Ovary (tissue), 10 donors: ENCODE measurements around the gene NACA. TPM values are rescaled to one million over a fixed set of nuclear protein-coding genes. Genes with fewer than 3 reads are reported as not detected.

ENCODE experiments used
- DNase-seq, 5 donors: peaks; one replicate each; pipeline ENCODE4 v3.0.0-alpha.2; 2019 to 2020
- H3K27ac ChIP-seq, 2 donors: fragments of 200-600 bp; one replicate each; pipeline versions ENCODE4 v1.5.1 to v1.8.0; 2019 to 2022
- H3K27me3 ChIP-seq: fragments of 200-600 bp; one replicate; pipeline ENCODE4 v1.8.0; 2022
- H3K36me3 ChIP-seq: fragments of 200-600 bp; sonication (generic); one replicate; pipeline ENCODE4 v1.5.1; 2019
- H3K4me1 ChIP-seq: one replicate; pipeline ENCODE4 v1.8.1; 2013; ENCODE audit warnings: mild to moderate bottlenecking, moderate library complexity; ENCODE audit not compliant: insufficient read depth
- H3K4me3 ChIP-seq: fragments of 200-600 bp; sonication (generic); one replicate; pipeline ENCODE4 v1.5.1; 2017
- H3K9me3 ChIP-seq, 2 donors: fragments of 200-600 bp in 1 of 2; sonication (generic) in 1 of 2; one replicate each; pipeline versions ENCODE4 v1.5.1 to v1.8.1; 2013 to 2019; ENCODE audit warnings: mild to moderate bottlenecking in 1 of 2, moderate library complexity in 1 of 2
- CTCF ChIP-seq, 3 donors: fragments of 450-650 bp in 2 of 3; fragments of 200-600 bp in 1 of 3; IDR thresholded peaks; one replicate each; pipeline versions ENCODE4 v1.5.1 to v1.8.0; 2016 to 2022; ENCODE audit warnings: antibody characterized with exemption in 3 of 3, mild to moderate bottlenecking in 1 of 3
- EP300 ChIP-seq: sonication (generic); formaldehyde crosslinking; IDR thresholded peaks from one replicate; pipeline ENCODE4 v1.6.1; 2017; ENCODE audit warnings: antibody characterized with exemption
- POLR2A ChIP-seq: fragments of 450-650 bp; IDR thresholded peaks from one replicate; pipeline ENCODE4 v1.6.1; 2017; ENCODE audit warnings: antibody characterized with exemption, mild to moderate bottlenecking, moderate library complexity
- WGBS, 3 donors: extraction: QIAGEN DNeasy Blood & Tissue Kit in 1 of 3; methylation state at CpG; one replicate each; pipeline versions ENCODE4 v1.1.5 to v1.1.7; 2013 to 2017; 5-methylcytosine and 5-hydroxymethylcytosine counted together
- intact Hi-C, 4 donors: fragments of 100-400 bp; cut with DNase I; formaldehyde crosslinking; loops; one replicate each; pipeline versions ENCODE4 v1.11.0 to v1.15.1; 2022 to 2023
- long read RNA-seq, 3 donors: library from polyadenylated mRNA in 2 of 3; unstranded in 2 of 3; transcript quantifications; one replicate each; pipeline ENCODE4 v2.0.0 and lab custom pipeline, GENCODE V29; 2021 to 2026
- polyA plus RNA-seq, 2 donors: library from polyadenylated mRNA; stranded (reverse); fragments of 200-250 nt in 1 of 2; fragments of 350-450 nt in 1 of 2; fragmentation: Illumina TruSeq in 1 of 2; extraction: RNeasy Lipid Tissue Mini Kit (QIAGEN cat#74804) in 1 of 2; gene quantifications; one replicate each; pipeline ENCODE4 v1.2.3, GENCODE V29; 2013 to 2014
- total RNA-seq, 7 donors: library from RNA; depleted of rRNA in 2 of 7; stranded (reverse); fragments of >200 nt in 2 of 7; fragmentation: NEBNext Ultra II Directional in 3 of 7; extraction: Animal tissue kit (Norgen Biotek cat#: 25700) in 3 of 7; gene quantifications; one replicate each; pipeline versions ENCODE4 v1.1.0 to v1.2.4, GENCODE V29; 2016 to 2023
- donor health status: DM: no; HTN: no; CAD: no; lungs with moderate emphysema.
- donor health status: DM: no; HTN: no; CAD: no.
- donor health status: Bipolar disorder and iron deficiency.
- donor health status: DM: yes; HTN: yes; CAD: no.
- donor health status: DM: no; HTN: no; CAD: no.
- donor health status: DM: yes; HTN: yes; CAD: no.

The NACA gene
- total RNA-seq, result 1,000 to 10,000 TPM; 1,240 to 2,316 (median 1,807) TPM
- 1,000 to 10,000 TPM; 2,768 to 3,183 TPM for polyA plus RNA-seq
- long read RNA-seq, donor 1, transcript NACA-204 (8 exons, 802 nt), result minor isoform, 56 of 1,224 reads
- long read RNA-seq, donor 1, transcript NACA-202 (8 exons, 1,059 nt), result minor isoform, 64 of 1,224 reads
- long read RNA-seq, donor 1, transcript NACA-201 (8 exons, 2,690 nt), result major isoform, 969 of 1,224 reads
- long read RNA-seq, donor 1, partial matches to known transcripts, result 108 of 1,224 reads
- long read RNA-seq, donor 1, other reads (novel, unspliced or antisense), result 25 of 1,224 reads
- long read RNA-seq, donor 2, transcript NACA-202 (8 exons, 1,059 nt), result minor isoform, 15 of 572 reads
- long read RNA-seq, donor 2, transcript NACA-201 (8 exons, 2,690 nt), result major isoform, 378 of 572 reads
- long read RNA-seq, donor 2, transcript NACA-204 (8 exons, 802 nt), result minor isoform, 18 of 572 reads
- long read RNA-seq, donor 2, partial matches to known transcripts, result 132 of 572 reads
- long read RNA-seq, donor 2, other reads (novel, unspliced or antisense), result 19 of 572 reads
- long read RNA-seq, donor 3, transcript NACA-204 (8 exons, 802 nt), result minor isoform, 28 of 730 reads
- long read RNA-seq, donor 3, transcript NACA-202 (8 exons, 1,059 nt), result minor isoform, 40 of 730 reads
- long read RNA-seq, donor 3, transcript NACA-201 (8 exons, 2,690 nt), result major isoform, 601 of 730 reads
- long read RNA-seq, donor 3, partial matches to known transcripts, result 50 of 730 reads
- long read RNA-seq, donor 3, other reads (novel, unspliced or antisense), result 11 of 730 reads

GRCh38 chr12:56724972-56725722 lies at the start of gene NACA:
TSS of gene NACA (minus strand) at chr12:56725299. CDS start at chr12:56724521, 778 bp downstream.
- peak within 1 kb of the TSS; percentile 92 for H3K4me3 ChIP-seq
- peaks cover 17% of the 10 kb centered on the region for H3K4me1 ChIP-seq
- H3K36me3 ChIP-seq, result no peaks in the 10 kb centered on the region
- peak; percentile 96 for DNase-seq
- 0 to 1% (median 0%) methylated on average over 46 of the region's 46 CpGs for WGBS, 3 donors
- intact Hi-C loops, result loop anchor here (2.0 to 5.0 kb wide), 4 partner anchors 36 to 80 kb away; partner anchors contain the start of genes PTGES3 (in 2 of the 4) and ATP5F1B (in 1 of the 4)
- H3K27me3 ChIP-seq, result no peaks in the 10 kb centered on the region
- peak within 1 kb of the TSS; percentile 75 to 84 for H3K27ac ChIP-seq
- H3K9me3 ChIP-seq, result no peaks in the 10 kb centered on the region
- TF ChIP-seq CTCF (IDR thresholded peaks at IDR 0.05) (peak in 1 of 3 donors; percentile 19), POLR2A (peak; percentile 98), EP300 (peak; percentile 42)

- H3K27me3 ChIP-seq, result no peaks in the 10 kb centered on the region
- 85 to 90% (median 89%) methylated on average over 2 of the region's 2 CpGs for WGBS, 3 donors
- H3K4me1 ChIP-seq, result no peaks in the 10 kb centered on the region
- no peak for DNase-seq
- H3K9me3 ChIP-seq, result no peaks in the 10 kb centered on the region
- H3K36me3 ChIP-seq, result no peaks in the 10 kb centered on the region
- intact Hi-C loops, result no loop called here
- H3K4me3 ChIP-seq, result no peak overlapping the region
- no peak overlapping the region for H3K27ac ChIP-seq
- TF ChIP-seq CTCF (IDR thresholded peaks at IDR 0.05) (no peak), POLR2A (no peak), EP300 (no peak)
Observed at GRCh38 chr12:56773113-56773512, 48.0 kb upstream of the NACA start.

GRCh38 chr12:56772625-56773024 lies 47.5 kb upstream of the NACA start:
- TF ChIP-seq CTCF (IDR thresholded peaks at IDR 0.05), result no peak
- TF ChIP-seq POLR2A, result no peak
- TF ChIP-seq EP300, result no peak
- H3K36me3 ChIP-seq, result no peaks in the 10 kb centered on the region
- intact Hi-C loops, result no loop called here
- DNase-seq, result no peak
- no peaks in the 10 kb centered on the region for H3K9me3 ChIP-seq
- no peak overlapping the region for H3K4me3 ChIP-seq
- WGBS, 3 donors, result 78 to 97% (median 87%) methylated on average over 5 of the region's 5 CpGs
- H3K27ac ChIP-seq, result no peak overlapping the region
- no peaks in the 10 kb centered on the region for H3K27me3 ChIP-seq
- no peaks in the 10 kb centered on the region for H3K4me1 ChIP-seq

GRCh38 chr12:56769868-56770267 lies 44.8 kb upstream of the NACA start:
- intact Hi-C loops, result no loop called here
- Histone ChIP-seq H3K36me3 (no peaks in the 10 kb centered on the region), H3K4me3 (no peak overlapping the region), H3K27ac (no peak overlapping the region), H3K4me1 (no peaks in the 10 kb centered on the region), H3K27me3 (no peaks in the 10 kb centered on the region), H3K9me3 (no peaks in the 10 kb centered on the region)
- 85 to 94% (median 90%) methylated on average over 3 of the region's 3 CpGs for WGBS, 3 donors
- TF ChIP-seq POLR2A, result no peak
- TF ChIP-seq CTCF (IDR thresholded peaks at IDR 0.05), result no peak
- no peak for TF ChIP-seq EP300
- no peak for DNase-seq
